Measurements from ENCODE around the gene ZNF436. TPM values are rescaled to one million over a fixed set of nuclear protein-coding genes. Genes with fewer than 3 reads are reported as not detected.

The ZNF436 gene
- total and polyA plus RNA-seq, 2 of the 8 experiments (the other 6 are each of a cell fraction or from before 2014, with no cell fraction given) = 0.65 to 1.8 TPM

DNA sequence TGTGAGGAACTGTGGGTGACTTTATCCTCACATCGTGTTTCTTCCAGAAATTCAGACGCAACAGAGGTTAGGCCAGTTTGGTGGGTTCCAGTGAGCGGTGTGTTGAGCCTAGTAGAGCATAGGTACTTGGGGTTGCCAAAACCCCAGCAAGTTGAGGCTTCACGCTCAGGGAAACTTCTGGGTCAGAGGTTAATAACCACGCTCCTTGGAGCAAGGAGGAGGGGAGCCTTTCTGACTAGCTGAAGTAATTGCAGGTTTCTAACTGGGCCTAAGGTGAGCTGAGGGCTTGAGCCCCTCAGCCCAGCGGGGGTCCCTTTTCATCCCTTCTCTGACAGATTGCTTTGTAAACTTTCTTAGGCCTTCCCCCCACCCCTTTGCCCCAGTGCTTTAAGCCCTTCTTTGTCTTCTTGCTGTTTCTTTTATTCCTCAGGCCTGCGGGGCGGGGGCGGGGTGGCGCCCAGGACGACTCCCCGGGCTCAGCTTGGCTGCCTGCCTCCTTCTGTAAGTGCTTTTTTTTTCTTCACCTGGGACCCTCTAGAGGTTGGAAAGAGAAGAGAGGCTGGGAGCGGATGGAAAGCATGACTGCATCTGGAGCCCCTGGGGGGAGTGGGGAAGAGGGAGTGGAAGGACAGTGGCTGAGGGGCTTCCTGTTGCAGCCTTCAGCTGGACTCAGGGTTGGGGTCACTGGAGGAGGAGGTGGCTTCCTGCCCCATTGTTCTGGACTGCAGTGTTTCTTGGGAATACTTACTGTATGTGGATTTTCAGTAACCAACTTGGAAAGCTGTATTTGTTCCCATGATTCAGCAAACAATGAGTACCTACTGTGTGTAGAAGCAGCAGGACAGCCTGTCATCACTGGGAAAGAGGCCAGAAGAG lies 1.3 kb upstream of the ZNF436 start:
- Histone ChIP-seq H3K23me2 (ENCODE audit: low read depth, low read length) (peaks cover 10% of the 10 kb centered on the region), H3K36me3 (ENCODE audit: control insufficient read depth in 2 of 4, insufficient read depth in 4 of 4, low read length in 3 of 4) (no peaks in the 10 kb centered on the region), H3K9me3 (ENCODE audit: insufficient read depth in 2 of 2, low read depth in 1 of 2, low read length in 1 of 2) (no peaks in the 10 kb centered on the region), H3K18ac (ENCODE audit: extremely low read depth, low read length) (no peak overlapping the region), H3K14ac (ENCODE audit: insufficient read length) (no peak overlapping the region), H3K4me2 (ENCODE audit: insufficient read depth in 1 of 2, low read depth in 2 of 2, low read length in 2 of 2) (peak overlapping the region in 1 of 2 experiments; percentile 3; a peak in 2 of 4 replicates), H2AK5ac (ENCODE audit: low read depth, low read length) (no peak overlapping the region), H3K4ac (replicated peaks; ENCODE audit: insufficient read length, low read depth, low read length) (no peak overlapping the region), H3K79me2 (ENCODE audit: control insufficient read depth in 1 of 2, insufficient read depth in 2 of 2, low read length in 2 of 2) (no peaks in the 10 kb centered on the region), H2BK120ac (replicated peaks; ENCODE audit: low read depth, low read length) (no peak overlapping the region), H4K91ac (replicated peaks; ENCODE audit: insufficient read length, low read length) (no peak overlapping the region), H2BK20ac (ENCODE audit: low read length) (no peak overlapping the region), H4K5ac (ENCODE audit: insufficient read length, low read depth, low read length) (no peak overlapping the region), H2BK15ac (ENCODE audit: low read length) (no peak overlapping the region), H3K79me1 (ENCODE audit: low read depth, low read length) (no peaks in the 10 kb centered on the region), H3K4me1 (replicated peaks in 1 of 4; ENCODE audit: control insufficient read depth in 3 of 4, insufficient read depth in 4 of 4, low read length in 3 of 4) (peaks cover 2 to 19% (median 4%) of the 10 kb centered on the region in 4 experiments; a peak in 6 of 7 replicates), H3K9ac (replicated peaks in 1 of 4; ENCODE audit: extremely low read depth in 1 of 4, low read depth in 3 of 4, low read length in 3 of 4) (no peak overlapping the region), H2BK12ac (ENCODE audit: low read depth, low read length) (no peak overlapping the region), H2BK5ac (ENCODE audit: low read depth, low read length) (no peak overlapping the region), H3K27me3 (replicated peaks in 1 of 4; ENCODE audit: control insufficient read depth in 3 of 4, extremely low read depth in 1 of 4, insufficient read depth in 3 of 4, low read length in 3 of 4) (peaks cover 63 to 90% (median 82%) of the 10 kb centered on the region in 4 experiments), H3K27ac (ENCODE audit: low read depth, low read length) (no peak overlapping the region), H4K20me1 (replicated peaks in 1 of 2; ENCODE audit: control insufficient read depth in 1 of 2, insufficient read depth in 2 of 2, low read length in 2 of 2) (peaks cover 9 to 12% of the 10 kb centered on the region in 2 experiments), H2AFZ (ENCODE audit: low read length) (no peak overlapping the region), H3K23ac (ENCODE audit: insufficient read length) (no peak overlapping the region), H4K8ac (ENCODE audit: extremely low read depth, insufficient read depth, low read length) (no peak overlapping the region), H3K4me3 (ENCODE audit: extremely low read depth in 1 of 4, insufficient read depth in 2 of 4, low read depth in 3 of 4, low read length in 4 of 4) (peak overlapping the region in 1 of 4 experiments; percentile 14; a peak in 1 of 8 replicates), H3K56ac (replicated peaks; ENCODE audit: insufficient read length, low read depth, low read length) (no peak overlapping the region)
- 13% methylated on average over 13 of the region's 13 CpGs; no CpG with 5 or more reads in 1 of the 2 experiments for WGBS, 2 experiments (ENCODE audit: extremely low coverage in 1 of 2, insufficient coverage in 1 of 2, insufficient read length in 1 of 2, insufficient replicate concordance in 2 of 2, low coverage in 1 of 2, low lambda C conversion rate in 2 of 2, missing lambda C conversion rate in 1 of 2)
- DNase-seq (ENCODE audit: low read depth in 1 of 2, low spot score in 2 of 2) (peak; percentile 71 to 89), FAIRE-seq (no peak)
- ChIA-PET POLR2A (ENCODE audit: partially characterized antibody) (interaction anchor here (1.5 to 3.5 kb wide), 3 partner anchors 14 to 27 kb away, joined by 6 to 23 read pairs (median 13); partner anchors contain the start of gene HNRNPR), CTCF (ENCODE audit: partially characterized antibody) (interaction anchor here (1.1 to 3.7 kb wide), 8 partner anchors 9 to 33 kb away, joined by 3 to 19 read pairs (median 8); no protein-coding TSS in a partner anchor)
- TF ChIP-seq YY1 (IDR thresholded peaks at IDR 0.05; ENCODE audit: low read depth, low read length) (no peak), POLR2A (IDR thresholded peaks at IDR 0.05; ENCODE audit: control extremely low read depth in 1 of 2, low read depth in 2 of 2, low read length in 2 of 2) (no peak), CTBP2 (IDR thresholded peaks at IDR 0.05; ENCODE audit: borderline replicate concordance, insufficient read depth, insufficient read length, low read length) (peak; percentile 63), BCL11A (IDR thresholded peaks at IDR 0.05; ENCODE audit: low read depth in 2 of 2, low read length in 2 of 2) (no peak), GTF2F1 (IDR thresholded peaks at IDR 0.05; ENCODE audit: borderline replicate concordance, low read depth, low read length) (no peak), SAP30 (IDR thresholded peaks at IDR 0.05; ENCODE audit: insufficient read depth, insufficient replicate concordance, low read length) (no peak), SP2 (IDR thresholded peaks at IDR 0.05; ENCODE audit: low read length) (no peak), RFX5 (IDR thresholded peaks at IDR 0.05; ENCODE audit: borderline replicate concordance, low read depth, low read length) (no peak)
- TF ChIP-seq, protein P1, sequence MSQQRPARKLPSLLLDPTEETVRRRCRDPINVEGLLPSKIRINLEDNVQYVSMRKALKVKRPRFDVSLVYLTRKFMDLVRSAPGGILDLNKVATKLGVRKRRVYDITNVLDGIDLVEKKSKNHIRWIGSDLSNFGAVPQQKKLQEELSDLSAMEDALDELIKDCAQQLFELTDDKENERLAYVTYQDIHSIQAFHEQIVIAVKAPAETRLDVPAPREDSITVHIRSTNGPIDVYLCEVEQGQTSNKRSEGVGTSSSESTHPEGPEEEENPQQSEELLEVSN (IDR thresholded peaks at IDR 0.05) = no peak
